RPMI7951 (cell line): Measurements from ENCODE around the gene SLC10A7. TPM values are rescaled to one million over a fixed set of nuclear protein-coding genes. Genes with fewer than 3 reads are reported as not detected.
"Not testable (repeated sequence)": the region's sequence is repeated elsewhere in the genome, so short reads cannot be mapped to it uniquely, and the experiment has no call there.

Source experiments
- DNase-seq: peaks from one replicate; pipeline ENCODE4 v3.0.0-alpha.2; 2012; ENCODE audit warnings: low read depth
- total RNA-seq: library from RNA; depleted of rRNA; stranded (reverse); fragments of >200 nt; shearing (Covaris generic); gene quantifications from 2 replicates; pipeline ENCODE4 v1.2.3, GENCODE V29; 2014

The SLC10A7 gene
- total RNA-seq, 1 experiment from 2014 or later = 9.3 TPM

- no peak for DNase-seq
Measured at GRCh38 chr4:146359771-146360170, 162.0 kb downstream of the SLC10A7 start.

- DNase-seq = not testable (repeated sequence)
Measured at GRCh38 chr4:146350114-146350513, 171.6 kb downstream of the SLC10A7 start.

- DNase-seq = no peak
Measured at GRCh38 chr4:146349306-146349705, 172.4 kb downstream of the SLC10A7 start.

- no peak for DNase-seq
Measured at GRCh38 chr4:146347822-146348221, 173.9 kb downstream of the SLC10A7 start.

GRCh38 chr4:146346276-146346675 is 175.5 kb downstream of the SLC10A7 start:
- no peak for DNase-seq

GRCh38 chr4:146343776-146344175 is 178.0 kb downstream of the SLC10A7 start:
- no peak for DNase-seq

GRCh38 chr4:146343199-146343598 is 178.5 kb downstream of the SLC10A7 start:
- DNase-seq = no peak

GRCh38 chr4:146342600-146343192 is 179.0 kb downstream of the SLC10A7 start:
- DNase-seq = peak; percentile 18

- peak; percentile 31 for DNase-seq
Measured at GRCh38 chr4:146340798-146341197, 180.9 kb downstream of the SLC10A7 start.

GRCh38 chr4:146338512-146338911 is 183.2 kb downstream of the SLC10A7 start:
- peak; percentile 26 for DNase-seq

GRCh38 chr4:146336410-146336807 is 185.3 kb downstream of the SLC10A7 start:
- no peak for DNase-seq

GRCh38 chr4:146335763-146336409 is 185.9 kb downstream of the SLC10A7 start:
- DNase-seq = peak; percentile 41

GRCh38 chr4:146334862-146335449 is 186.8 kb downstream of the SLC10A7 start:
- DNase-seq = no peak

- no peak for DNase-seq
Measured at GRCh38 chr4:146333895-146334262, 187.9 kb downstream of the SLC10A7 start.

GRCh38 chr4:146333187-146333894 is 188.4 kb downstream of the SLC10A7 start:
- DNase-seq = peak; percentile 91

GRCh38 chr4:146330392-146330791 is 191.3 kb downstream of the SLC10A7 start:
- peak; percentile 34 for DNase-seq

GRCh38 chr4:146329050-146329716 is 192.6 kb downstream of the SLC10A7 start:
- DNase-seq = peak; percentile 57

- no peak for DNase-seq
Measured at GRCh38 chr4:146327859-146328650, 193.7 kb downstream of the SLC10A7 start.

GRCh38 chr4:146318894-146319293 is 202.8 kb downstream of the SLC10A7 start:
- DNase-seq = no peak

- DNase-seq = no peak
Measured at GRCh38 chr4:146317783-146318182, 204.0 kb downstream of the SLC10A7 start.

GRCh38 chr4:146315184-146315583 is 206.6 kb downstream of the SLC10A7 start:
- no peak for DNase-seq
